Stimulated activated naive CD4-positive, alpha-beta T cell treated with Interleukin-2 at 50 U/mL for 16 hours (primary cell): ENCODE results near the gene WIPF1.

Experiments
- DNase-seq: peaks from one replicate; lab custom pipeline; 2025; lab: John Stamatoyannopoulos, UW

Gene WIPF1

GRCh38 chr2:174595116-174595809, 2.3 kb downstream of the WIPF1 start:
- DNase-seq: no peak

DNA sequence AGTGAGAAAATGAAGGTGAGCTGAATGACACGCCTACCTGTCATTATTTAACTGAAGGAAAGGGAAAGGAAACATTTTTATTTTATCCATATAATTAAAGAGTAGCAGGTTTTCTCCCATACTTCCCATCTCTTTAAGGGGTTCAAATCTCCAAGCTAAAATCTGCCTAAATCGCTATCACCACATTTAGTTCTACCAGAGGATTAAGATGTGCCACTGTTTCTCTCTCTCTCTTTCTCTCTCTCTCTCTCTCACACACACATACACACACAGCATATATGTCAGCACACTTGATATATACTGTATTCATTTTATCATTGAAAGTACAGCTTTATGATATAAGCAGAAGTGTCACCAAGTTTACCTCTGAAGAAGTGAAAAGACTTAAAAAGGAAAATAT, 3.1 kb downstream of the WIPF1 start:
- DNase-seq: no peak

DNA sequence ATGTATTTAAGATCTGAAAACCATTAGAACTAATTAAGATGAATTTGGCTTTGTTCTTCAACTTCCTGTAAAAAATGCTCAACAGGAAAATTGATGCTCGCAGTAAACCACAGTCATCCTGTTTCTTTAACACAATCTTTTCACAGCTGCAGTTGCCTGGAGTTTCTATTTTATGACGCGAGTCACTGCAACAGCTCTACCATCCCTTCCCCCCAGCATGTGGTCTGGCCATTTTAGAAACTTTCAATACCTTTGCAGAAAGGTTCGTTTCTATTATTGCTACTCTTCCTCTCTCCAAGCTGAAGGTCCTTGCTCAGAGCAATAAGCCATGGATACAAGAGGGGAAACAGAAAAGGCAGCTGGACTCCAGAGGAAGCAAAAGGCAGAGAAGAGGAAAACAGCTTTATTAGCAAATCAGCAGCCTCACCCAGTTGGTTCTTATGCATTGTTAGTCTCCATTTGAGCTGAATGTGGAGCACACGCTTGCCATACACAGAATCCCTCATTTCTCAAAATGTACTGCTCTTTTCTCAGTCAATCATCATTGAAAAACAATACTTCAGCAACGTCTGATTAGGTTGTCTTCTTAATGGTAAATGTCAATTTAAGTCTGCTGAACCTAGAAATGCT, 3.9 kb downstream of the WIPF1 start:
- peak; percentile 34 for DNase-seq

- DNase-seq: no peak
These were observed 4.6 kb downstream of the WIPF1 start for GRCh38 chr2:174593041-174593440.

DNA sequence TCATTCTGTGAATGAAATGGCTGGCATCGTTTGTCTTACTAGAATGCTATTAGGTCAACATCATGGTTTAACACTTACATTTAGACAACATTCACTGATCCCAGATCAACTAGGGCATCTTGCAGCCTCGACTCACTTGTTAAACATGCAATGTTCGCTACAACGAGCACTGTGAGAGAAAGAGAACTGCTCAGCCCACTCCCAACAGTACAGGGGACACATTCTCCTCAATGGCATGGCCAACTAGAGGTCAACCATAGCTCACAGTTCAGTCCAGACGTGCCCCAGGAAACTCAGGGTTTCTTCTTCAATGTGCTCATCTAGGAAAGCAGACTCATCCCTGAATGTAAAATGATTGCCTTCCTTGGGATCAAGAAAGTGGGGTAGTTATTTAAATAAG, 5.9 kb downstream of the WIPF1 start:
- DNase-seq: no peak

- DNase-seq: no peak
These were observed 6.5 kb downstream of the WIPF1 start for GRCh38 chr2:174590928-174591648.

GRCh38 chr2:174590346-174590745, 7.3 kb downstream of the WIPF1 start:
- no peak for DNase-seq

DNA sequence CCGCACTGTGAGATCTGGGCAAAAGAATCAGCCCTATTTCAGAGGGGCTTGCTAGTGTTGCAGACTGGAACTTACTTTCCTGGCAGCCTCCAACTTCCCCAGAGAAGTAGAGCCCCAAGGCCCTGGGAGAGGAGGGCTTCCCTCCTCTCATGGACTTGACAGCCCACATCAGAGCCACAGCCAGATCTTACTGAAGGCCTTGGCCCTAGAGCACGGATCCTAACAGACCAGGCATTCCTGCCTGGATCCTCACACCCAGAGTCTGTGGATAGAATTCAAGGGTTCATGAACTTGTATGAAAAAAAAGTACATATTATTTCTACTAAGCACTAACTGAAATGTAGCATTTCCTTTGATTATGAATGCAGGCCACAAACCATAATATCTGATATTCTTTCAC, 8.3 kb downstream of the WIPF1 start:
- no peak for DNase-seq

GRCh38 chr2:174588463-174588862, 9.1 kb downstream of the WIPF1 start:
- no peak for DNase-seq

DNA sequence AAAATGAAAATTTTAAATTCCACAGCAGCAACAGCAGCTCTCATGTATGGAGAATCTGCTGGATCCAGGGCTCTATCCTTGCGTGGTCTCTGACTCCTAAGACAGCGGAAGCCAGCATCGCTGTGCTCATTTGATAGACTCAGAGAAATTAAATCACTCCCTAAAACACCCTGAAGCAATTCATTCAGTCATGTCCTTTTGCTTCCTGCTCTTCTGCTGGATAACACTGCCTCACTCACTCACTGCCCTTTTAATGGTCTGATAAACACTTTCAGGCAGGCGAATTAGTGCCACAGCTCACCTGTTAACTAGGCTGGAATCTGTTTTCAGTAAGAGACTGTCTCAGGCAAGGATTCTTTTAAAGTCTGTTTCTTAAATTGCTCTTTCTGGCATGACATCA, 10.0 kb downstream of the WIPF1 start:
- no peak for DNase-seq

DNA sequence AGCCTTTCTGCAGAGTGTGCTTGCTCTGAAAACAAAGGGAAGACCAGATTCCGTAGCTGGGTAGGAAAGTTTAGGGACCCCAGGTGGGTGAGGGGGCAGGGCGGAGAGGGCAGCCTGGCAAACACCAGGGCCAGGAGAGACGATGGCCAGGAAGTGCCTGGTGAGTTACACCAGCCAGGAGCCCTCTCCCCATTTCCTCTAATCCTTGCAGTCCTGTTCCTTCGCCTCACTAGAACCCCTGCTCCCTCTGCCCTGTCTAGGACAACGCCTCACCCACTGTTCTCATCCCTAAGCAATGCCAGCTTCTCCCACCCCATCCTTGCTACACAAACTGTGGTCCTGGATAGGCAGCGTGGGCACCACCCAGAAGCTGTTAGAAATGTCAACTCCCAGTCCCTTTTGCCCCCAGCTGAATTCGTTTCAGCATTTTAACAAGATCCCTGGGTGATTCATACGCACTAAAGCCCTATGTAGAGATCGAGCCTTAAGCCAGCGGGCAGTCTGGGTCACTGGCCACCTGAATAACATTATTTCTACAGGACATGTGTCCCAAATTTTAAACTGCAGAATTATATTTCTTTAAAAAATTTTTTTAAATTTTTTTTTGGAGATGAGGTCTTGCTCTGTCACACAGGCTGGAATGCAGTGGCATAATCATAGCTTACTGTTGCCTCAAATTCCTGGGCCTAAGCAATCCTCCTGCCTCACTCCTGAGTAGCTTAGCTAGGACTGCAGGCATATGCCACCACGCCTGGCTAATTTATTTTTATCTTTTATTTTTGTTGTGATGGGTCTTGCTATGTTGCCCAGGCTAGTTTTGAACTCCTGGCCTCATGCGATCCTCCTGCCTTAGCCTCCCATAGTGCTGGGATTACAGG, 10.9 kb downstream of the WIPF1 start:
- DNase-seq: no peak

- no peak for DNase-seq
These were observed 11.8 kb downstream of the WIPF1 start for GRCh38 chr2:174585657-174586252.

DNA sequence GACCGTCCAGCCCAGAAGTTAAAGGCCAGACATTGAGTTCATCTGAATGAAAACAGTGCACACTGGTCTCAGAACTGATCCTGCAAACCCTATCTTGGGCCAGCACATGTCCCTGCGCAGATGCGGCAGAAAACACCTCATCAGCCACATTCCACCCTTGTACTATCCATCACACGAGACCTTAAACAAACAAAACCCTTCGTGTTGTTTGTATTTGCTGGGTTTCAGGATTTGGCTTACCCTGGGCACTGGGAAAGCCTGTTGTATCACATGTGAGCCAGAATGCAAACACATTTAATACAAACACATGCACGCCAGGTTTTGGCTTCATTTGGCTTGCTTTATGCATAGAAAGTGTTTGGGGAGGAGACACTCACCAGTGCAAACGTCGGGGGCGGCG, 12.5 kb downstream of the WIPF1 start:
- no peak for DNase-seq

- DNase-seq: no peak
These were observed 16.1 kb downstream of the WIPF1 start for GRCh38 chr2:174581491-174581890.

GRCh38 chr2:174580951-174581350, 16.7 kb downstream of the WIPF1 start:
- no peak for DNase-seq

GRCh38 chr2:174577967-174578589, 19.5 kb downstream of the WIPF1 start:
- peak; percentile 40 for DNase-seq

DNA sequence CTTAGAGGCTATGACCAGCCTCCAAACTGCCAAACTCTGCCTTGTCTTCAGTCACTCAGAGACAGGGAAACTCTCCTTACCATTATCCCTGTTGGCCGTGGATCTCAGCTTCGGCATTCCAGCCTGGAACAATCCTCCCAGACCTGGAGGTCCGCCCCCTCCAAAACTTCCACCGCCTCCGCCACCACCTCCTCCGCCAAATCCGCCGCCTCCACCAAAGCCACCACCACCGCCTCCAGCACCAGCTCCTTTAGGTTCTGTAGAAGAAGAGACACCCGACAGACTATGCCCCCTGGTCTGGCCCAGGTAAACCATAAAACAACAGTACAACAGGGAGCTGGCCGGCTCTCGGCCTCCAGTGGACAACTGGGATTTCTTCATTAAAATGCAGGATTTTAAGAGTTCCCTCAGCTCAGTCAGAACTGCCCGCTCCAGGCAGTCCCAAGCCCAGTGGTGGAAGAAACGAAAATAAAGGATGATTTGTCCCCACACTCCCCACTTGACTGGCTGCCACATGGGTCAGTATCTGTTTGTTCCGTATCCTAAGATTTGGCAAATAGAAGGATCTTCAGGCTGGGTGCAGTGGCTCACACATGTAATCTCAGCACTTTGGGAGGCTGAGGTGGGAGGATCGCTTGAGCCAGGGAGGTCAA, 22.4 kb downstream of the WIPF1 start:
- DNase-seq: no peak

DNA sequence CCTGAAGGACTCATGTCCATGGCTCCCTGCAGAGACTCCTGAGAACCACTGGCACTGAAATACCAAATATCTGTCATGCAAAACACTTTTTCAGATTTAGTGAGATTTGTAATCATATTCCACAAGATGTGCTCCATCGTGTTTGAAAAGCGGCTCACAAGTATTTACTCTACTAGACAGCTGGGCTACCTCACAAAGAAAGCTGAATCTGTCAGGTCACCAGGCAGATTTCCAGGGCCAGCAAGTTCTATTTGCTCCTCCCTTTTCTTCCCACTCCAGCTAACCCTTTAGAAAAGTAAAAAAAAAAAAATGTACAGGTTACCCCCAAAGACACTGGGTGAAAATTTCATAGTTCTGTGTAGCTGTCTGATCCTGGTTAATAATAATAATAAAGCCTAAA, 22.9 kb downstream of the WIPF1 start:
- DNase-seq: no peak

- DNase-seq: peak; percentile 15
These were observed 24.0 kb downstream of the WIPF1 start for GRCh38 chr2:174573621-174574081.

DNA sequence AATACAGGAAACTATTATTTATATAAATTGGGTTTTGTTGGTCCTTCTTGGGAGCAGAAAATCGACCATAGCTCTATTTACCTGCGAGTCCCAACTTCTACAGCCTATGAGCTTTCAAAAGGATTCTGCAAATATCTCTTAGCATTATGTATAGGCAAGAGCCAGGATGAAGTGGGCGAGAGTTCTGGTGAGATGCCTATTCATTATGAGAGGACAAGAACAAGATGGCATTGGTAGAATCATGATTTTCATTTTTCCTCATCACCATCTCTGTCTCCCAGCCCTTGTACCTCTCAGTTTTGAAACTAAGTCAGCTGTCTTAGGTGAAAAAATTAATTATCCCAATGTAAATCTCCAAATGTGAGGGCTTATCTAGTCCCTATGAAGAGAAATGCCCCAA, 25.0 kb downstream of the WIPF1 start:
- peak; percentile 14 for DNase-seq
